ENCODE measurements around the gene BTBD2. TPM values are rescaled to one million over a fixed set of nuclear protein-coding genes. Genes with fewer than 3 reads are reported as not detected.
"Not testable (repeated sequence)": the region's sequence is repeated elsewhere in the genome, so short reads cannot be mapped to it uniquely, and the experiment has no call there.

Gene BTBD2
- total RNA-seq, 2 experiments from 2014 or later: 37.4 to 52.7 TPM

- H3K4me1 Mint-ChIP-seq: peaks cover 5% of the 10 kb centered on the region
- no peaks in the 10 kb centered on the region for H3K27me3 Mint-ChIP-seq
- no peak for DNase-seq
- H3K4me3 Mint-ChIP-seq: no peak overlapping the region
- peaks cover 3% of the 10 kb centered on the region for H3K36me3 Mint-ChIP-seq
- no peak overlapping the region for H3K27ac Mint-ChIP-seq
- CTCF ChIA-PET: no interaction called here
- H3K9me3 Mint-ChIP-seq (ENCODE audit: low read depth): no peaks in the 10 kb centered on the region
- no peak for ATAC-seq
Observed at GRCh38 chr19:2010135-2010668, 5.3 kb downstream of the BTBD2 start.

GRCh38 chr19:2003874-2004273 lies 11.6 kb downstream of the BTBD2 start:
- DNase-seq: no peak
- CTCF ChIA-PET: interaction anchor here (0.9 to 1.0 kb wide), 3 partner anchors 9 to 74 kb away, joined by 3 to 4 read pairs (median 3); no protein-coding TSS in a partner anchor
- Mint-ChIP-seq H3K27me3 (no peaks in the 10 kb centered on the region), H3K4me1 (peaks cover 8% of the 10 kb centered on the region), H3K36me3 (peaks cover 10% of the 10 kb centered on the region), H3K9me3 (ENCODE audit: low read depth) (no peaks in the 10 kb centered on the region), H3K27ac (no peak overlapping the region), H3K4me3 (no peak overlapping the region)
- ATAC-seq: no peak

- H3K9me3 Mint-ChIP-seq (ENCODE audit: low read depth): no peaks in the 10 kb centered on the region
- ATAC-seq (no peak), DNase-seq (no peak)
- H3K4me1 Mint-ChIP-seq: peaks cover 6% of the 10 kb centered on the region
- H3K36me3 Mint-ChIP-seq: peaks cover 22% of the 10 kb centered on the region
- H3K27me3 Mint-ChIP-seq: no peaks in the 10 kb centered on the region
- CTCF ChIA-PET: no interaction called here
- no peak overlapping the region for H3K27ac Mint-ChIP-seq
- no peak overlapping the region for H3K4me3 Mint-ChIP-seq
Observed at GRCh38 chr19:1999856-2000515, 15.5 kb downstream of the BTBD2 start.

GRCh38 chr19:1998712-1999708 lies 16.5 kb downstream of the BTBD2 start:
- CTCF ChIA-PET: interaction anchor here (0.8 kb wide), 1 partner anchor 53 kb away, joined by 3 read pairs; no protein-coding TSS in a partner anchor
- no peaks in the 10 kb centered on the region for H3K9me3 Mint-ChIP-seq (ENCODE audit: low read depth)
- H3K27ac Mint-ChIP-seq: no peak overlapping the region
- H3K4me3 Mint-ChIP-seq: no peak overlapping the region
- peaks cover 24% of the 10 kb centered on the region for H3K36me3 Mint-ChIP-seq
- peak; percentile 30 for ATAC-seq
- DNase-seq: no peak
- H3K4me1 Mint-ChIP-seq: peaks cover 6% of the 10 kb centered on the region
- no peaks in the 10 kb centered on the region for H3K27me3 Mint-ChIP-seq

GRCh38 chr19:1997353-1998233 lies 17.9 kb downstream of the BTBD2 start:
- H3K4me3 Mint-ChIP-seq: no peak overlapping the region
- H3K4me1 Mint-ChIP-seq: peaks cover 6% of the 10 kb centered on the region

GRCh38 chr19:1992759-1993260 lies 22.7 kb downstream of the BTBD2 start:
- no peak for DNase-seq
- peak; percentile 46 for ATAC-seq
- Mint-ChIP-seq H3K9me3 (ENCODE audit: low read depth) (no peaks in the 10 kb centered on the region), H3K4me1 (no peaks in the 10 kb centered on the region), H3K27me3 (no peaks in the 10 kb centered on the region), H3K36me3 (peaks cover 20% of the 10 kb centered on the region), H3K4me3 (no peak overlapping the region), H3K27ac (no peak overlapping the region)
- CTCF ChIA-PET: no interaction called here

More at GRCh38 chr19:1997353-1998233, 17.9 kb downstream of the BTBD2 start:
- no peaks in the 10 kb centered on the region for H3K27me3 Mint-ChIP-seq
- no peaks in the 10 kb centered on the region for H3K9me3 Mint-ChIP-seq (ENCODE audit: low read depth)
- ATAC-seq: no peak
- no peak for DNase-seq
- peaks cover 24% of the 10 kb centered on the region for H3K36me3 Mint-ChIP-seq
- CTCF ChIA-PET: no interaction called here
- H3K27ac Mint-ChIP-seq: no peak overlapping the region

- CTCF ChIA-PET: interaction anchor here (1.0 to 1.1 kb wide), 2 partner anchors 28 to 93 kb away, joined by 3 to 5 read pairs; no protein-coding TSS in a partner anchor
- DNase-seq (no peak), ATAC-seq (no peak)
- Mint-ChIP-seq H3K27ac (no peak overlapping the region), H3K9me3 (ENCODE audit: low read depth) (no peaks in the 10 kb centered on the region), H3K27me3 (no peaks in the 10 kb centered on the region), H3K4me3 (no peak overlapping the region), H3K36me3 (peaks cover 15% of the 10 kb centered on the region), H3K4me1 (no peaks in the 10 kb centered on the region)
Observed at GRCh38 chr19:1991018-1991913, 24.2 kb downstream of the BTBD2 start.

- CTCF ChIA-PET: interaction anchor here (0.7 to 1.0 kb wide), 2 partner anchors 28 to 45 kb away, joined by 5 read pairs; no protein-coding TSS in a partner anchor
- H3K4me3 Mint-ChIP-seq: no peak overlapping the region
- no peak for DNase-seq
- peaks cover 12% of the 10 kb centered on the region for H3K36me3 Mint-ChIP-seq
- H3K27ac Mint-ChIP-seq: no peak overlapping the region
- H3K9me3 Mint-ChIP-seq (ENCODE audit: low read depth): no peaks in the 10 kb centered on the region
- ATAC-seq: no peak
- H3K4me1 Mint-ChIP-seq: no peaks in the 10 kb centered on the region
- H3K27me3 Mint-ChIP-seq: no peaks in the 10 kb centered on the region
Observed at GRCh38 chr19:1990230-1991017, 25.1 kb downstream of the BTBD2 start.

- ATAC-seq: no peak
- no peak overlapping the region for H3K27ac Mint-ChIP-seq
- peaks cover 13% of the 10 kb centered on the region for H3K36me3 Mint-ChIP-seq
- CTCF ChIA-PET: interaction anchor here (0.7 kb wide), 1 partner anchor 45 kb away, joined by 5 read pairs; no protein-coding TSS in a partner anchor
- no peak overlapping the region for H3K4me3 Mint-ChIP-seq
- H3K4me1 Mint-ChIP-seq: no peaks in the 10 kb centered on the region
- no peak for DNase-seq
- no peaks in the 10 kb centered on the region for H3K9me3 Mint-ChIP-seq (ENCODE audit: low read depth)
- H3K27me3 Mint-ChIP-seq: no peaks in the 10 kb centered on the region
Observed at GRCh38 chr19:1989513-1990229, 25.8 kb downstream of the BTBD2 start.

- CTCF ChIA-PET: interaction anchor here (0.6 kb wide), 1 partner anchor 43 kb away, joined by 3 read pairs; no protein-coding TSS in a partner anchor
- Mint-ChIP-seq H3K36me3 (peaks cover 13% of the 10 kb centered on the region), H3K27ac (peak overlapping the region; percentile 28)
Observed at GRCh38 chr19:1988464-1988863, 27.1 kb downstream of the BTBD2 start.

More at GRCh38 chr19:1988464-1988863, 27.1 kb downstream of the BTBD2 start:
- not testable (repeated sequence) for H3K27me3 Mint-ChIP-seq; H3K9me3 Mint-ChIP-seq (ENCODE audit: low read depth); ATAC-seq; H3K4me1 Mint-ChIP-seq; H3K4me3 Mint-ChIP-seq; DNase-seq

All from activated CD8-positive, alpha-beta memory T cell treated with anti-CD3 and anti-CD28 coated beads, Interleukin-2, amount 10 ng/mL, durations not matched to agents 7 days and 5 days (primary cell).